ENCODE measurements around the gene BCL7C.

The BCL7C gene

GRCh38 chr16:30922420-30922959 is 28.6 kb upstream of the BCL7C start:
- DNase-seq = peak; percentile 99

GRCh38 chr16:30921748-30922419 is 28.0 kb upstream of the BCL7C start:
- peak; percentile 89 for DNase-seq

- DNase-seq = no peak
Observed at GRCh38 chr16:30921459-30921747, 27.5 kb upstream of the BCL7C start.

- DNase-seq = no peak
Observed at GRCh38 chr16:30920891-30921290, 27.0 kb upstream of the BCL7C start.

- no peak for DNase-seq
Observed at GRCh38 chr16:30918614-30919013, 24.7 kb upstream of the BCL7C start.

GRCh38 chr16:30914830-30915229 is 21.0 kb upstream of the BCL7C start:
- no peak for DNase-seq

- no peak for DNase-seq
Observed at GRCh38 chr16:30912794-30913412, 19.0 kb upstream of the BCL7C start.

GRCh38 chr16:30910427-30911029 is 16.7 kb upstream of the BCL7C start:
- no peak for DNase-seq

- DNase-seq = no peak
Observed at GRCh38 chr16:30907064-30907463, 13.2 kb upstream of the BCL7C start.

- no peak for DNase-seq
Observed at GRCh38 chr16:30904114-30904780, 10.4 kb upstream of the BCL7C start.

GRCh38 chr16:30903596-30903995 is 9.7 kb upstream of the BCL7C start:
- DNase-seq = no peak

GRCh38 chr16:30903002-30903401 is 9.1 kb upstream of the BCL7C start:
- no peak for DNase-seq

- DNase-seq = peak; percentile 57
Observed at GRCh38 chr16:30902029-30902972, 8.4 kb upstream of the BCL7C start.

GRCh38 chr16:30901201-30902028 is 7.5 kb upstream of the BCL7C start:
- DNase-seq = no peak

- DNase-seq = no peak
Observed at GRCh38 chr16:30900588-30900987, 6.7 kb upstream of the BCL7C start.

GRCh38 chr16:30899794-30900193 is 5.9 kb upstream of the BCL7C start:
- no peak for DNase-seq

GRCh38 chr16:30896889-30897733 is 3.2 kb upstream of the BCL7C start:
- peak; percentile 82 for DNase-seq

GRCh38 chr16:30896261-30896888 is 2.5 kb upstream of the BCL7C start, which contains the start of gene CTF1:
CTF1 (plus strand) TSS chr16:30896614; CDS start chr16:30896644, 30 bp downstream.
- DNase-seq = no peak

GRCh38 chr16:30895627-30896260 is 1.9 kb upstream of the BCL7C start:
- no peak for DNase-seq
